Stimulated activated naive CD8-positive, alpha-beta T cell treated with anti-CD3 and anti-CD28 coated beads, Interleukin-15, Interleukin-2, amounts not matched to agents 100 ng/mL and 50 ng/mL, for 24 hours (primary cell): ENCODE results near the gene CPEB2.
"Not testable (repeated sequence)": the region's sequence is repeated elsewhere in the genome, so short reads cannot be mapped to it uniquely, and the experiment has no call there.

ENCODE experiments used
- H3K27ac Mint-ChIP-seq: one replicate; pipeline ENCODE4 v1.8.0; 2021; ENCODE audit warnings: mild to moderate bottlenecking, mixed read lengths
- H3K27me3 Mint-ChIP-seq: one replicate; pipeline ENCODE4 v1.8.0; 2021; ENCODE audit warnings: mixed read lengths
- H3K36me3 Mint-ChIP-seq: one replicate; pipeline ENCODE4 v1.8.0; 2021; ENCODE audit warnings: low read depth, mixed read lengths
- H3K4me1 Mint-ChIP-seq: one replicate; pipeline ENCODE4 v1.8.0; 2021; ENCODE audit warnings: low read depth, mixed read lengths
- H3K4me3 Mint-ChIP-seq: one replicate; pipeline ENCODE4 v1.8.0; 2021; ENCODE audit warnings: mild to moderate bottlenecking, mixed read lengths
- H3K9me3 Mint-ChIP-seq: one replicate; pipeline ENCODE4 v1.8.0; 2021; ENCODE audit warnings: mixed read lengths

CPEB2 gene

GRCh38 chr4:15063341-15063740 is 61.1 kb downstream of the CPEB2 start:
- peaks cover 31% of the 10 kb centered on the region for H3K36me3 Mint-ChIP-seq
- no peak overlapping the region for H3K27ac Mint-ChIP-seq
- no peaks in the 10 kb centered on the region for H3K4me1 Mint-ChIP-seq
- H3K4me3 Mint-ChIP-seq = no peak overlapping the region
- H3K9me3 Mint-ChIP-seq = no peaks in the 10 kb centered on the region
- no peaks in the 10 kb centered on the region for H3K27me3 Mint-ChIP-seq

- Mint-ChIP-seq H3K36me3 (peaks cover 35% of the 10 kb centered on the region), H3K27me3 (no peaks in the 10 kb centered on the region), H3K4me1 (no peaks in the 10 kb centered on the region), H3K9me3 (no peaks in the 10 kb centered on the region), H3K27ac (no peak overlapping the region), H3K4me3 (no peak overlapping the region)
These were observed 63.2 kb downstream of the CPEB2 start for GRCh38 chr4:15065516-15065915.

GRCh38 chr4:15066140-15066539 is 63.9 kb downstream of the CPEB2 start:
- Mint-ChIP-seq H3K36me3 (peaks cover 40% of the 10 kb centered on the region), H3K4me3 (no peak overlapping the region), H3K4me1 (no peaks in the 10 kb centered on the region), H3K27me3 (no peaks in the 10 kb centered on the region), H3K27ac (no peak overlapping the region), H3K9me3 (no peaks in the 10 kb centered on the region)

- Mint-ChIP-seq H3K4me3 (no peak overlapping the region), H3K9me3 (peaks cover 8% of the 10 kb centered on the region), H3K27me3 (no peaks in the 10 kb centered on the region), H3K4me1 (no peaks in the 10 kb centered on the region), H3K36me3 (peaks cover 46% of the 10 kb centered on the region), H3K27ac (no peak overlapping the region)
These were observed 66.0 kb downstream of the CPEB2 start for GRCh38 chr4:15068298-15068697.

- Mint-ChIP-seq H3K9me3 (peaks cover 35% of the 10 kb centered on the region), H3K4me3 (no peak overlapping the region), H3K4me1 (no peaks in the 10 kb centered on the region), H3K27me3 (peaks cover 12% of the 10 kb centered on the region), H3K36me3 (peaks cover 15% of the 10 kb centered on the region), H3K27ac (no peak overlapping the region)
These were observed 73.6 kb downstream of the CPEB2 start for GRCh38 chr4:15075875-15076274.

GRCh38 chr4:15077969-15078368 is 75.7 kb downstream of the CPEB2 start:
- H3K36me3 Mint-ChIP-seq = peaks cover 7% of the 10 kb centered on the region
- no peak overlapping the region for H3K27ac Mint-ChIP-seq
- no peak overlapping the region for H3K4me3 Mint-ChIP-seq
- H3K4me1 Mint-ChIP-seq = no peaks in the 10 kb centered on the region
- peaks cover 19% of the 10 kb centered on the region for H3K27me3 Mint-ChIP-seq
- peaks cover 30% of the 10 kb centered on the region for H3K9me3 Mint-ChIP-seq

GRCh38 chr4:15078682-15079642 is 76.7 kb downstream of the CPEB2 start:
- Mint-ChIP-seq H3K27ac (no peak overlapping the region), H3K36me3 (peaks cover under 1% of the 10 kb centered on the region), H3K9me3 (peaks cover 21% of the 10 kb centered on the region), H3K4me3 (no peak overlapping the region), H3K4me1 (no peaks in the 10 kb centered on the region), H3K27me3 (peaks cover 19% of the 10 kb centered on the region)

- Mint-ChIP-seq H3K36me3 (no peaks in the 10 kb centered on the region), H3K4me3 (no peak overlapping the region), H3K27ac (no peak overlapping the region), H3K4me1 (no peaks in the 10 kb centered on the region), H3K27me3 (peaks cover 30% of the 10 kb centered on the region), H3K9me3 (peaks cover 10% of the 10 kb centered on the region)
These were observed 82.5 kb downstream of the CPEB2 start for GRCh38 chr4:15084780-15085179.

DNA sequence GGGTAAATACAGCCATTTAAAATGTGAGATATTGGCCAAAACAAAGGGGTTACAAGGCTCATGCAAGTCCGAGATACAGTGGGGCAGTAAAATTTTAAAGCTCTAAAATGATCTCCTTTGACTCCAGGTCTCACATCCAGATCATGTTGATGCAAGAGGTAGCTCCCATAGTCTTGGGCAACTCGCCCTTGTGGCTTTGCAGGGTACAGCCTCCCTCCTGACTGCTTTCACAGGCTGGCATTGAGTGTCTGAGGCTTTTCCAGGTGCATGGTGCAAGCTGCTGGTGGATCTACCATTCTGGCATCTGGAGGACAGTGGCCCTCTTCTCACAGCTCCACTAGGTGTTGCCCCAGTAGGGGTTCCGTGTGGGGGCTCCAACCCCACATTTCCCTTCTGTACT is 83.5 kb downstream of the CPEB2 start:
- not testable (repeated sequence) for H3K9me3 Mint-ChIP-seq, H3K36me3 Mint-ChIP-seq, H3K27ac Mint-ChIP-seq, H3K4me1 Mint-ChIP-seq, H3K4me3 Mint-ChIP-seq
- H3K27me3 Mint-ChIP-seq = peaks cover 35% of the 10 kb centered on the region

DNA sequence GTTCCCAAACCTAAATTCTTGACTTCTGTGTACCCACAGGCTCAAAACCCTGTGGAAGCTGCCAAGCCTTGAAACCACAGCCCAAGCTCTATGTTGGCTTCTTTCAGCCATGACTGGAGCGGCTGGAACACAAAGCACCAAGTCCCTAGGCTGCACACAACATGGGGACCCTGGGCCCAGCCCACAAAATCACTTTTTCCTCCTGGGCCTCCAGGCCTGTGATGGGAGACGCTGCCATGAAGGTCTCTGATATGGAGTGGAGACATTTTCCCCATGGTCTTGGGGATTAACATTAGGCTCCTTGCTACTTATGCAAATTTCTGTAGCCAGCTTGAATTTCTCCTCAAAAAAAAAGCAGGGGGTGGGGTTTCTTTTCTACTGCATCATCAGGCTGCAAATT is 84.0 kb downstream of the CPEB2 start:
- not testable (repeated sequence) for H3K9me3 Mint-ChIP-seq, H3K36me3 Mint-ChIP-seq, H3K27ac Mint-ChIP-seq, H3K4me1 Mint-ChIP-seq, H3K4me3 Mint-ChIP-seq
- H3K27me3 Mint-ChIP-seq = peaks cover 39% of the 10 kb centered on the region

DNA sequence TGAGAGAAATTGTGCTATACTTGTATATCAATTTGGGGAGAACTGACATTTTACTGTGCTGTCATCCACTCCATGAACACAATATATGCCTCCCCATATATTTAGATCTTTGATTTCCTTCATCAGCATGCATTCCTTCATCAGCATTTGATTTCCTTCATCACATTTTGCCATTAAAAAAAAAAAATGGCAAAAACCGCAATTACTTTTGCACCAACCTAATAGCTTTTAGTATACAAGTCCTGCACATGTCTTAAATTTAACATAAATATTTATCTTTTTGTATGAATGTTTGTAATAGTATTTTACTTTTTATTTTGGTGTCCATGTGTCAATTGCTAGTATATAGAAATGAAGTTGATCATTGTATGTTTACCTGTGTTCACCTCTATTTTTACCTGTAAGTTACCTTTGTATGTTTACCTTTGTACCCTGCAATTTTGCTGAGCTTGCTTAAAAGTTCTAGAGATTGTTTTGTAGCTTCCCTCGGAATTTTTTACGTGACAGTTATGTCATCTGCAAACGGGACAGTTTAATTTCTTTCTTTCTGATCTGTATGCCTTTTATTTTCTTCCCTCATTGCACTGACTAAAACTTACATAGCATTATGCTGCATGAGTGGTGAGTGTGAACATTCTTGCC is 86.2 kb downstream of the CPEB2 start:
- peaks cover 33% of the 10 kb centered on the region for H3K27me3 Mint-ChIP-seq

GRCh38 chr4:15089979-15090378 is 87.7 kb downstream of the CPEB2 start:
- Mint-ChIP-seq H3K27ac (no peak overlapping the region), H3K36me3 (no peaks in the 10 kb centered on the region), H3K9me3 (peaks cover 9% of the 10 kb centered on the region)

More for the DNA sequence above, 86.2 kb downstream of the CPEB2 start:
- H3K36me3 Mint-ChIP-seq = no peaks in the 10 kb centered on the region
- H3K4me1 Mint-ChIP-seq = no peaks in the 10 kb centered on the region
- H3K27ac Mint-ChIP-seq = no peak overlapping the region
- H3K9me3 Mint-ChIP-seq = peaks cover 10% of the 10 kb centered on the region
- H3K4me3 Mint-ChIP-seq = no peak overlapping the region

DNA sequence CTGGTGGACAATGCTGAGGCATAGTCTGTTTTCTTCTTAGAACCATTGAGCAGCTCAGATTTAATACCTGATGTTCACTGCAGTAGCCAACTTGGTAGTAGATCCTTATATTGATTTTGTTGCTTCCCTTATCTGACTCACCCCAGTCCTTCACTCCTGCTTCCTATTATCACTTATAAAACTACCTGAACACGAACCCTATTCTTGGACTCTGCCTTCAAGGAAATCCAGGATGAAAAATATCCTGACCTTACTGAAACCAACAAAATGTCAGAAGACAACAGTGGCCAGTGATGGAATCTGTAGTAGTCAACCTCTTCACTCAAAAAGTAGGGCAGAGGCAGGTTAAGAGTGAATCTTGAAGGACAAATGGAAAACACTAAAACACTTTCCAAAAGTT is 98.1 kb downstream of the CPEB2 start:
- H3K4me1 Mint-ChIP-seq = no peaks in the 10 kb centered on the region
- no peak overlapping the region for H3K27ac Mint-ChIP-seq
- no peaks in the 10 kb centered on the region for H3K36me3 Mint-ChIP-seq
- no peaks in the 10 kb centered on the region for H3K9me3 Mint-ChIP-seq
- peaks cover 7% of the 10 kb centered on the region for H3K27me3 Mint-ChIP-seq
- H3K4me3 Mint-ChIP-seq = no peak overlapping the region

More at GRCh38 chr4:15089979-15090378, 87.7 kb downstream of the CPEB2 start:
- Mint-ChIP-seq H3K27me3 (peaks cover 32% of the 10 kb centered on the region), H3K4me1 (no peaks in the 10 kb centered on the region), H3K4me3 (no peak overlapping the region)

DNA sequence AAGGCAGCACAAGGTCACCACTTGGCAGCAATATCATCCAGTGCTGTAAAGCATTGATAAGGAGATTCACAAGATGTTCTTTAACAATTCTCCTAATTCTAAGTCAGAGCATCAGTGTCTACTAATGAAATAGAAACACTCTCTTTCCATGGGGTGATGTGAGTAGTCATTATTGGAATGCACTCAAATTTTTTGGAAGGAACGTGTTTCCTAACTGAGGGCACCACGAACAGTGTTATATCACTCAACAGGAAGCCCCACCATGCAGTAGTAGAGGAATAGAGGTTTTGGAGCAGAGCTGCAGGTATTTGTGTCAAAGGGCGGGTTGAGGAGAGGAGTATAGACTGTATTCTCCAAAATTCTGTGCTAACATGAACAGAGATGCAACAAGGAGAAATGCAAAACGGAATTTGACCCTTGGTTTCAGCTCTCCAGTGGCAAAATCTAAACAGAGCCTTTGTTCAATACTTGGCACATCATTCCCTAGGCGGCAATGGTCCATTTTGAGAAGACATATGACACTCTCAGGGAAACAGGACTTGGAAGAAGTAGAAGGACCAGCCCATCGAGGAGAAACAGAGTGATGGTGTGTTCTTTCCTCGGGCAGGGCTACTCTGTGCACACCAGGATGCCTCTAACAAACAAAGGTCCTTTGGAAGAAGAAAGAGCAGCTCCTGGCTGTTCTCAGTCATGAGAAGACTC is 98.9 kb downstream of the CPEB2 start:
- Mint-ChIP-seq H3K27ac (no peak overlapping the region), H3K9me3 (no peaks in the 10 kb centered on the region), H3K4me3 (no peak overlapping the region), H3K36me3 (no peaks in the 10 kb centered on the region), H3K4me1 (no peaks in the 10 kb centered on the region), H3K27me3 (peaks cover 7% of the 10 kb centered on the region)

DNA sequence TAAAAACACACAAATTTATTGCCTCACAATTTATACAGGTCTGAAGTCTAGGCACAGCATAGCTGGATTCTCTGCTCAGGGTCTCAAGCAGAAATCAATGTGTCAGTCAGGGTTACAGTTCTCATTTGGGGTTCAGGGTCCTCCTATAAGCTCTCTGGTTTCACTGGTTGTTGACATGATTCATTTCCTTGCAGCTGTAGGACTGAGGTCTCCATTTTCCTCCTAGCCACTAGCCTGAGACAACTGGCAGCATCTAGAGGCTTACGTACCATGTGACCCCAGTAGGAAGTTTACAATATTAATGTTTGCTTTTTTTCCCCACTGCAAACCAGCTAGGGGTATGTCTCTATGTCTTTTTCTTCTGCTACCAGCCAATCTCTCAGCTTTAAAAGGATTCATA is 102.5 kb downstream of the CPEB2 start:
- H3K4me1 Mint-ChIP-seq = no peaks in the 10 kb centered on the region
- H3K36me3 Mint-ChIP-seq = no peaks in the 10 kb centered on the region
- no peaks in the 10 kb centered on the region for H3K9me3 Mint-ChIP-seq
- no peaks in the 10 kb centered on the region for H3K27me3 Mint-ChIP-seq
- H3K4me3 Mint-ChIP-seq = no peak overlapping the region
- no peak overlapping the region for H3K27ac Mint-ChIP-seq
